Measurements from ENCODE around the gene P4HA2. TPM values are rescaled to one million over a fixed set of nuclear protein-coding genes. Genes with fewer than 3 reads are reported as not detected.

Gene P4HA2
- total and polyA plus RNA-seq, 2 donors (not counting 3 experiments of a cell fraction or from before 2014, with no cell fraction given) = 37.6 to 58.7 TPM

- Histone ChIP-seq H3K4me2 (ENCODE audit: insufficient read depth, low read length) (no peak overlapping the region), H3K27me3 (ENCODE audit: control insufficient read depth in 2 of 2, insufficient read depth in 2 of 2, low read length in 2 of 2) (peaks cover 8 to 21% of the 10 kb centered on the region in 2 experiments), H3K27ac (ENCODE audit: insufficient read depth, low read depth, low read length) (no peak overlapping the region), H3K4me3 (replicated peaks in 1 of 3; ENCODE audit: insufficient read depth in 1 of 3, low read depth in 1 of 3, low read length in 3 of 3) (no peak overlapping the region), H3K36me3 (ENCODE audit: control insufficient read depth in 2 of 2, extremely low read depth in 1 of 2, insufficient read depth in 2 of 2, low read length in 2 of 2) (no peaks in the 10 kb centered on the region), H3K9ac (replicated peaks; ENCODE audit: extremely low read depth, insufficient read depth, low read length) (no peak overlapping the region), H4K20me1 (replicated peaks; ENCODE audit: control insufficient read depth, extremely low read depth, insufficient read depth, low read length) (no peaks in the 10 kb centered on the region), H3K4me1 (ENCODE audit: control insufficient read depth, extremely low read depth, insufficient read depth, low read length) (no peaks in the 10 kb centered on the region), H3K9me3 (replicated peaks; ENCODE audit: control insufficient read depth, insufficient read depth, low read length) (no peaks in the 10 kb centered on the region), H3K9me1 (replicated peaks; ENCODE audit: control insufficient read depth, extremely low read depth, insufficient read depth, low read length) (no peaks in the 10 kb centered on the region), H3K79me2 (ENCODE audit: control insufficient read depth, insufficient read depth, low read length) (no peaks in the 10 kb centered on the region), H2AFZ (ENCODE audit: low read depth, low read length) (no peak overlapping the region)
- CTCF ChIA-PET = no interaction called here
- no peak for DNase-seq (ENCODE audit: low read depth, low spot score)
- POLR2A ChIA-PET = no interaction called here
- FAIRE-seq = no peak
- TF ChIP-seq FOS (IDR thresholded peaks at IDR 0.05; ENCODE audit: borderline replicate concordance, insufficient read depth, low read length) = no peak
- no peak for TF ChIP-seq MYC (IDR thresholded peaks at IDR 0.05; ENCODE audit: low read depth, low read length)
- TF ChIP-seq CTCF (IDR thresholded peaks at IDR 0.05; ENCODE audit: extremely low read depth in 1 of 2, insufficient read depth in 1 of 2, low read depth in 1 of 2, low read length in 2 of 2) = no peak
- TF ChIP-seq MAX (IDR thresholded peaks at IDR 0.05; ENCODE audit: insufficient read depth, insufficient read length) = no peak
- TF ChIP-seq JUN (IDR thresholded peaks at IDR 0.05; ENCODE audit: borderline replicate concordance, insufficient read depth, insufficient read length, low read depth) = no peak
- no peak for TF ChIP-seq GATA2 (IDR thresholded peaks at IDR 0.05; ENCODE audit: insufficient read depth, insufficient read length, low read depth, low read length)
- intact Hi-C loops (cut with micrococcal nuclease) = no loop called here
- BruUV-seq (replicated peaks) = no TSS peak
- dilution Hi-C loops (cut with MboI; ENCODE audit: extremely low pct_ligation_motif_present, low sequenced_read_pairs) = no loop called here
These were observed 84.5 kb downstream of the P4HA2 start for GRCh38 chr5:132143148-132143547.

- POLR2A ChIA-PET = no interaction called here
- Histone ChIP-seq H3K27me3 (ENCODE audit: control insufficient read depth in 2 of 2, insufficient read depth in 2 of 2, low read length in 2 of 2) (peaks cover 2 to 15% of the 10 kb centered on the region in 2 experiments), H3K79me2 (ENCODE audit: control insufficient read depth, insufficient read depth, low read length) (no peaks in the 10 kb centered on the region), H2AFZ (ENCODE audit: low read depth, low read length) (no peak overlapping the region), H3K9ac (replicated peaks; ENCODE audit: extremely low read depth, insufficient read depth, low read length) (no peak overlapping the region), H3K4me1 (ENCODE audit: control insufficient read depth, extremely low read depth, insufficient read depth, low read length) (no peaks in the 10 kb centered on the region), H3K9me1 (replicated peaks; ENCODE audit: control insufficient read depth, extremely low read depth, insufficient read depth, low read length) (no peaks in the 10 kb centered on the region), H3K36me3 (ENCODE audit: control insufficient read depth in 2 of 2, extremely low read depth in 1 of 2, insufficient read depth in 2 of 2, low read length in 2 of 2) (no peaks in the 10 kb centered on the region), H4K20me1 (replicated peaks; ENCODE audit: control insufficient read depth, extremely low read depth, insufficient read depth, low read length) (no peaks in the 10 kb centered on the region), H3K4me3 (replicated peaks in 1 of 3; ENCODE audit: insufficient read depth in 1 of 3, low read depth in 1 of 3, low read length in 3 of 3) (no peak overlapping the region), H3K4me2 (ENCODE audit: insufficient read depth, low read length) (no peak overlapping the region), H3K9me3 (replicated peaks; ENCODE audit: control insufficient read depth, insufficient read depth, low read length) (no peaks in the 10 kb centered on the region), H3K27ac (ENCODE audit: insufficient read depth, low read depth, low read length) (no peak overlapping the region)
- CTCF ChIA-PET = no interaction called here
- no peak for DNase-seq (ENCODE audit: low read depth, low spot score)
- intact Hi-C loops (cut with micrococcal nuclease) = no loop called here
- FAIRE-seq = no peak
- TF ChIP-seq GATA2 (IDR thresholded peaks at IDR 0.05; ENCODE audit: insufficient read depth, insufficient read length, low read depth, low read length) (no peak), FOS (IDR thresholded peaks at IDR 0.05; ENCODE audit: borderline replicate concordance, insufficient read depth, low read length) (no peak), POLR2AphosphoS5 (IDR thresholded peaks at IDR 0.05; ENCODE audit: insufficient read depth, low read depth, low read length) (no peak), EZH2 (IDR thresholded peaks at IDR 0.05; ENCODE audit: borderline replicate concordance, low read depth, low read length, severe bottlenecking) (no peak)
- no TSS peak for BruUV-seq (replicated peaks)
- dilution Hi-C loops (cut with MboI; ENCODE audit: extremely low pct_ligation_motif_present, low sequenced_read_pairs) = no loop called here
These were observed 85.2 kb downstream of the P4HA2 start for GRCh38 chr5:132142459-132142858.

All from endothelial cell of umbilical vein (primary cell).